Activated effector memory CD4-positive, alpha-beta T cell treated with Interleukin-2 at 50 U/mL for 16 hours (primary cell): Measurements from ENCODE around the gene GATB.

Experiments used
- DNase-seq: peaks from one replicate; pipeline ENCODE4 v3.0.0-alpha.2; 2020

GATB gene

DNA sequence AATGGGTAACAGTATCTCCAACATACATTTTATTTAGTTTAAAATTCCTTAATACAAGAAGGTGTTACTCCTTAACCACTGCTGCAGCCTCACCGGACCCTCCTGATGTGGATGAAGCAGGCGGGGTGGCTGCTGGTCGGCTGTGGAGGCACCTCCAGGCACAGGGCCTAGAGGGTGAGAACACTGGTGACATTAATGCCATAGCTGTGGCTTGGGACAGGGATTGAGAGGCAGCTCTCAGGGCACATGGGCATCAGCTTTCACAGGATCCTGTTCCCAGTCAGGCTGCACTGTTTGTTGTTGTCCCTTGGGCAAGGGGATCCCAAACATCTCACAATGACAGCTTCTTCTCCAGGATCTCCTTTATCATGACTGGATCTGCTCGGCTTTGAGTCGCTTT, 90.0 kb downstream of the GATB start:
- DNase-seq, result no peak

DNA sequence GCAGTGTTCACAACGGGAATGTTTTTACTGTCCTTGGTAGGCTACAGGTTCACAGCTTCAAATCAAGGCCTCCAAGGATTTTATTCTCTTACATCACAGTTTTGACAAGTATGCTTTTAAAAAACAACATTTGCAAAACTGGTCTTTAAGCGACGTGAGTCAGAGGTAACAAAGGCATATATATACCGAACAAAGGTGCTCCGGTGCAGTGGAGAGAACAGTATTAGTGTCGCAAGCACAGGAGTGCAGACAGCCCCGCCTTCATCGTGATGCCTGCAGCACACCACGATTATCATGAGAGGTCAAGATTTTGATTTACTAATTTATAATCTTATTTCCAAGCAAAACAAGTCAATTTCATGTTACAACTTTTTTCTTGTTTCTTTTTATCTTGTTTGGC, 90.8 kb downstream of the GATB start:
- no peak for DNase-seq

DNA sequence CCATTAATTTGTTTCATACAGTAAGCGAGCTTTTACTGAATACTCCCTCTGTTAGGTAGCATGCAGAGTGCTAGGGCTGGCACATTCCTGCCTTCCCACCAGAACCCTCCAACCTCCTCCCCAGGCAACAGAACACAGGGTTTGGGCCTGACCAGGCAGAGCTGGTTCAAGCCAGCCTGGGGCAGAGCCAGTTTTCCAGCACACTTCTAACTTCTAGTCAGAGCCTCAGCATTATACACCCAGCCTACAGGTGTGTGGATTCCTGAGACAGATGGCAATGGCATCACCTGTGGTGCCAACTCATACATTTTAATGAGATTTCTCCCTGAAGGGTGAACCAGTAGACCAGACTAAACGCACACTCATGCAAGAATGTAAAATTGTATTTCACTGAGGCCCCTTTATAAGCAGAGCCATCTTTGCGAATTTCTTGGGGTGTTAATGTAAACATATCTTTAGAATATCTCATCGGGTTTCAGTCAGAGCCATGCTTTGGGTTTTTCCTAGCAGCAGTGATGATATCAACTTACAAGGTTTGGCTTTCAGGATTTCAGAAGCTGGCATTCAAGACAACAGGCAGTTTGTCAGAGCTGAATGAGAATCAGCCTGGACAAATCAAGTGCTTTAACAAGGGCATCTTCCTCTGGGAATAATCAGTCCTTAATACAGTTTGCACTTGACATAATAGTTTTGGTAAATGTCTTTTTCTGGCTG, 92.0 kb downstream of the GATB start:
- no peak for DNase-seq

DNA sequence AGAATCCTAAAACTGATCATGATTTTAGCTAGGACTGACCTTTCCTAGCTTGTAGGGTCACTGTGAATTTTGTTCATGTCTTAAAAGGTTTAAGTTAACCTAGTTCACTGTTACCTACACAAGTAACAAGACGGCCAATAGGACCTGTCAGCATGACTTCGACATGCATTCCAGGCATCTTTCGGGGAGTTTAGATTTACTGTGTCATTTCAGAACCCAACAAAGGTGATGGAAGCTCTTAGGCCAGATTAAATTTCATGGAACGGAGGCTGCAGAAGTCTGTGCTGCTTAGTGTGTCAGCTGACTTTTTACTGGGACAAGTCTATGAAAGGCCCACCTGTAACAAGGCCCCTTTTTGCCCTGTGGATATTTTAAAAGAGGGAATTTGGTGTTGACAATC, 93.1 kb downstream of the GATB start:
- no peak for DNase-seq

DNA sequence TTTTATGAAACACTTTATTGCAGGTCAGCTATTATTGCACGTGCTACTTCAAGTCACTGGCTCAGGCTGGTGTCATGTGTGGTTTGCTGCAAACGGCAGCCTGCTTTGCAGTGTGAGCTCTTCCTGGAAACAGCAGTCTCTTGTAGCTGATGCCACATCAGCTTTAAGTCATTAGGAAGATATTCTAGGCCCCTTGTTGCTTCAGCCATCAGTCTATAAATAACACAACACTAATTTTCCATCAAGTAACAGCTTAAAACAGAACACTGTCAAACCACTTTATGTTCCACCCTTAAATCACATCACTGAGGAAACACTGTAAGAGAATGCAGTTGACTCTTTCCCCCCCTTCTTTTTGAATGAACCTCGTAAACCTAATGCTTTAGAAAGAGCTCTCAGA, 93.8 kb downstream of the GATB start:
- DNase-seq, result no peak

DNA sequence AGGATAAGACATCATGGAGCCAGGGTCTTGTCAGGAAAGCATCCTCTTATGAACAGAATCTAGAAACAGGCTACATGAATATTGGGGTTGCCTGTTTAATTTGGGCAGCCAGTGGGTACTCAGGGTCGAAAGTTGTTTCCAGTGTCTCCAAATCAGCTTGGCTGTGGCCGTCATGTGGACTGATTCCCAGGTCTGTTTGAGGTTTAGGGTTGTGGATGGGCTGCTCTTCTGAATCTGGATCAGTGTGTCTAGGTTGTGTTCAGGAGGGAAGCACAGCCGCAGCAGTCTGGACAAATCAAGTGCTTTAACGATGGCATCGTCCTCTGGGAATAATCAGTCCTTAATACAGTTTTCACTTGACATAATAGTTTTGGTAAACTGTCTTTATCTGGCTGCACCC, 94.3 kb downstream of the GATB start:
- no peak for DNase-seq

DNA sequence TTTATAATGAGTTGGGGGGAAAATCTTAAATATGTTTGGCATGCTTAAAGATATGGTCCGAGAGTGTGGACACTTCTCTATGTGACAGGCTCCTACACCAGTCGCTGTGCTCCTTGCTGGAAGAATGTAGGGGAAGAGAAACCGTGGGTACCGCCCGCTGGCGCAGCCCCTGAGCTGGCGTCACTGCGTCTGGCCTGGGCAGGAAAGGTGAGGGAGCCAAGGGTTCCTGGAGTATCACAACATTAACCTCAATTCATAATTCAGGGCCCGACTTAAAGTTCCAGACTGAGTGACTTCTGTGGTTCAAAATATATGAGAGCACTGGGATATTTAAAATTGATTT, 95.1 kb downstream of the GATB start:
- no peak for DNase-seq

DNA sequence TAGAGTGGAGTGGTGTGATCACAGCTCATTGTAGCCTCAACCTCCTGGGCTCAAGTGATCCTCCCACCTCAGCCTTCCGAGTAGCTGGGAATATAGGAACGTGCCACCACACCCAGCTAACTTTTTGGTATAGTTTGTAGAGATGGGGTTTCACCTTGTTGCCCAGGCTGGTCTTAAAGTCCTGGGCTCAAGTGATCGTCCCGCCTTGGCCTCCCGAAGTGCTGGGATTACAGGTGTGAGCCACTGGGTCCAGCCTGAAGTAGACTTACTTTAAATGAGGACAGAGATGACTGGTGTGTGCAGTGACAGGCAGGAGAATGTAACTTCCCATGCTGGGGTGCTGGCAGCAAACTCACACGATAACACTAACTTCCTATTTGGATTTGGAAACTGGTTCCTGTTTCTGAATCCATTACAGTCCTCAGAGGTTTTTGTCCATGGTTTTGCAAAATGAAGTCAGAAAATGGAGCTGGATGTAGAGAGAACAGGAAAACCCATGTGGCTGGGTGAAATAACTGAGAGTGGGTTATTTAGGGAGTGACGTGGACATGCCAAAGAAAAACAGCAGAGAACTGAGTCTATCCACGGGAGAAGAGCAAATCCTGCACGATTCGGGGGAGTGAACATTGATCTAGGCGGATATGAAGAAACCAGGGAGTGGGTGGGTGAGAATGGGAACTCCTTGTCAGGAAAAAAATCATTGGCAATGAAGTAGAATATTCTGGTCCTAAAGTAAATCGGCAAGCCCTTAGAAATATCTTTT, 95.6 kb downstream of the GATB start:
- DNase-seq, result no peak

DNA sequence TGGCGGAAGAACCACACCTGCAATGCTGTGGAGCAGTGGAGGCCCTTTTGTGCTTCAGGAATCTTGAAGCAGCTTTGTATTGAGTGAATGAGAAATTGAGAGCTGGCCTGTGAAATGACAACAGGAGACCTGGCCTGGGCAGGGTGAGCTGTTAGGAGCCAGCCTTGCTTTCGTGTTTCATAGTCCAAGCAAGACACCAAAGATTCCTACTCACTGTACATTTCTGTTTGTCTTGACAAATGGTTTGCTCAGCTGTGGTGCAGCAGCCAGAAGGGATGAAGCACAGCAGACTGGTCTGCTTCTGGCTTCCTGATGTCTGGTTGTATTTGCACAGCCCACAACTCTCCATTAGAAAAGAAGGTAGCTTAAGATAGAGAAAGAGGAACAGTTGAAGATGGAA, 96.5 kb downstream of the GATB start:
- DNase-seq, result no peak

DNA sequence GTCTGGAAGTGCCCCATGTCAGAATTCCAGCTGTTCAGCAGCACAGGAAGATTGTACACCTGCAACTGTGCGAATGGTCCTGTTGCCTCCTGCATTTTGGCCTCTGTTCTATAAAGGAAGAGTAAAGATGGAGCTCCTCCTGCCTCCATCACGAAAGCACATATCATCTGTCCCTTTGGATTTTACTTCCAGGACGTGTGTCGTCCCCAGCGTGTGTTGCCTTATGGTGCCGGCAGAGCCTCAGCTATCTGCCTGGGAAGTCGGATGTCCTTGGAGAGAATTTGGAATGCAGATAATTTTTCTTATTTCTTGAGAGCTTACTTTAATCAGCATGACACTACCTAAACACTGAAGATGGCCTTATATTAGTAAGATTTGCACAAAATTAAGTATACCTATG, 97.7 kb downstream of the GATB start:
- no peak for DNase-seq

DNA sequence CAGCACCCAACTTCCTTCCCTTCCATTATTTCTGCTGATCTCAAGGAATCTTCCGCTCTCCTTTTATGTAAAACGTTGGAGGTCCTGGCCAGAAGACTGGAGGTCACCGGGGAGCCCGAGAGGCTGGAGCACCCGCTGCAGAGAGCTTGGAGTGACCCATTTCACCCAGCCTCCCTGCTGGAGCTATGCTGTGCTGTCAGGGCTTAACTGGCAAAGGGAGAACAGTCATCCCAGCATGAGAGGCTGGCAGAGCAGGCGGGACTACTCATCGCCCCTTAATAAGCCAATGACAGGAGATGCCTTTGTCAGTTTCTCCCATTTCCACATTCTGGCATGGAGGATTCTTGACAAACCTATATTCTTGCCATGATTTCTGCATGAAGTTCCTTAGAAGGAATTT, 98.9 kb downstream of the GATB start:
- no peak for DNase-seq

DNA sequence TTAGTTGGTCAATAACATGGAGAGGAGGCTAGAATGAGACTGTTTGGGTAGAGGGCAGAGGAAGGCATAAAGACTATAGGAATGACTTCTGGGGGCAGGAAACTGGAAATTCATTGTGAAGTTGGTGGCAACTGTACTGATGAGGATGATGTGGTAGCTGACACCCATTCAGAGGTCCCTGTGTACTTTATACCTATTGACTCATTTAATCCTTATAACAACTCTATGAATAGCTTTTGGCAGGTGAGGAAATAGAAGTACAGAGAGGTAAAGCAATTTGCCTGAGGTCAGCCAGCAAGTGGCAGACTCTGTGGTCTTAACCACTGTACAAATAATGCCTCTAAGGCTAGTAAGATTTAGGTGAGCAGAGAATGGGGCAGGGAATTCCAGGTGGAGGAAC, 100.1 kb downstream of the GATB start:
- DNase-seq, result no peak

DNA sequence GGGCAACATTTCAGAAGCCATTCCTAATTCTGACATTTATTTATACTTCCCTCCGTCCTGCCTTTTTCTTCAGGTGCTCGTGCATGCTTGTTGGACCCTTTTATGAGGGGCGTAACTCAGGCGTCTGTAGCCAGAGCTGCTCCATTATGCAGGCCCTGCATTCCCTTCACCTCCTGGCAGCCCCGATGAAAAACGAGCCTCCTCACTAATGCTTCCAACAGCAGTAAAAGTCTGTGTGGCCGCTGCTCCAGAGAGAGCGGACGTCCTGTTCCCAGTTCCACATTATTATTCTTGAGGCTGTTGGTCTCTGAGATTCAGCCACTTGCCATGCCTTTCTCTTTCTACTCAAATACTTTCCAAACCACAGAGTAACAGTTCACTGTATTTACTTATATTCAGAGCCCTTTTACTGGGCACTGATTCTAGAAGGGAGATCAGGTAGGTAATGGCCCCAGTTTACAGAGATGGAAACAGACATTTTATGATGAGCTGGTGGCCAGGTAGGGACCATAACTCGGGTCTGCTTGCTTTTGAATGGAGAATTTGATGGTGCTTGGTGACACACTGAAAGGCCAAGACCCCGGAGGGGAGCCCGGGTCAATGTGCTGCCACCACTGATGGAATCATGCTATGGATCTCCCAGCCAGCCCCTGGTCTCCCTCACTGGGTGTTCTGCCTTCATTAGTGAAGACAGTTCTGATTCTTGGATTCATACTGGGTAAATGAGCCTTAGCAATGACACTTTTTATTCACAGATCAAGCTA, 101.0 kb downstream of the GATB start:
- no peak for DNase-seq

DNA sequence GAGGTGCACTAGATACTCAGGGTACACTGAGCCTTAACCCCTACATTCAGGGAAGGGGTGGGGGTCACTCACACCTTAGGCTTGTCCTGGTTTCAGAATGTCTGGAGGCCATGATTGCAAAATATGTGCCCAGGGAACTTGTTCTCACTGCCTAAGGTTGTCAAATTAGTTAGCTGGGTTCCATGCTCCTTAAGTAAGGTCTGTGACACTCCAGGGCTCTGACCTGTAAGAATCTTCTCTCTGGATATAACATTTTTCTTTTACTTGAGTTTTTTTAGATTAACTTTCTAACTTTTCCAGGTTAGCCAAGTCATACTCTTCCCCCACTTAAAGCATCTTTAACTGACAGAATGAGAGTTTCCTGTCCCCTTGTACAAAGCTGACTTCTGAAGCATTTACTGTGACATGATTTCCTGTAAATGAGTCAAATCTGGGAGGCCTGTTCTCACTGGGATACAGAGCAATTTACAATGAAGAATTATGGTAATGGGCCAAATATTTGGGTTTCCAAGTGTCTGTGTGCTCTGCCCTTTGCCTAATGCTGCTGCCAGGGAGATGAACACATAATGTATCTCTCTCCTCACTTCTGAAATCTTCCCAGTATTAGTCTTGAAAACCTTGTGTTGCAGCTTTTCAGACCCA, 101.7 kb downstream of the GATB start:
- no peak for DNase-seq

DNA sequence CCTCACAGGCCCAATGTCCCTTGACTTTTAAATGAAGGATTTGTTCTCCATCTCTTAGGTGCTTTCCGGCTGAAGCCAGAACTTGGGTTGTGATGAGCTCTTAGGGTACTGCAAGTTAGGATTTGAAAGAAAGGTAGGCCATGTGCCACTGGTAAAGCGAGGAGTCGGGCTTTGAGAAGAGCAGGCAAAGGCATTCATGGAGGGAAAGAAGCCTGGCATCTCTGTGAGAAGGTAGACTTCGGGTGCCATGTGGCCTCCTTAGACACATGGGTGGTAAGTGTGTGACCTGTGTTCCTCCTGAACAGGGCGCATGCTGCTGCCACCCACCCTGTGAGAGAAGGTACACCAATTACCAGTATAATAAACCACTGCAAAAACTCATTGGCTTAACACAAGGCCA, 102.9 kb downstream of the GATB start:
- DNase-seq, result no peak

DNA sequence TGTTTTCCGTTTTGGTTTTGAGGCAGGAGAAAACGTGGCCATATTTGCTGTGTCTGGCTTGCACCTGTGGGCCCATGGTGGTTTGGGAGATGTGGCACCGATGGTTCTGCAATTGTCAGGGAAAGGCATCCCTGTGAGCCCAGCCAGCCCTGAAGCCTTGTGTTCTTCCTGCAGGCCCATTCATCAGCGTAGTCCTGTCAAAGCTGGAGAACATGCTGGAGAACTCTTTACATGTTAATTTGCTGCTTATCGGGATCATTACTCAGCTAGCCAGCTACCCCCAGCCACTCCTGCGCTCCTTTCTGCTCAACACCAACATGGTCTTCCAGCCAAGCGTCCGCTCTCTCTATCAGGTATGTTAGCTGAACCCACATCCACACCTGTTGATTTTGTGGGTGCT, 104.7 kb downstream of the GATB start:
- no peak for DNase-seq

DNA sequence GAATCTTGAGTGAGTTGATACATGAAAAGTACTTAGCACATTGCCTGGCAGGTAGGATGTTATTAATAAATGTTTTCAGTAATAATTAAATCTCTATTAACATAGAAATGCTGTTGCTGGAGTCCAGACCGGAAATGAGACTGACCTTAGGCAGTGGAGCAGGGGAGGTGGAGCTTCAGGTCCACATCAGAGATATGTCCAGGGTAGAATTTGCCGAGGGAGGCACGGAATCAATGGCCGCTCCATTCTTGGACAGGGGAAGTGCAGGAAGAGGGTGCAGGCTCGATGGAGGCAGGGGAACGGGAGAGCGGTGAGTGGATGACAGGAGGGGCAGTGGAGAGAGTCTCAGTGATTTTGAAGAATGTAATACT, 107.3 kb downstream of the GATB start:
- no peak for DNase-seq

DNA sequence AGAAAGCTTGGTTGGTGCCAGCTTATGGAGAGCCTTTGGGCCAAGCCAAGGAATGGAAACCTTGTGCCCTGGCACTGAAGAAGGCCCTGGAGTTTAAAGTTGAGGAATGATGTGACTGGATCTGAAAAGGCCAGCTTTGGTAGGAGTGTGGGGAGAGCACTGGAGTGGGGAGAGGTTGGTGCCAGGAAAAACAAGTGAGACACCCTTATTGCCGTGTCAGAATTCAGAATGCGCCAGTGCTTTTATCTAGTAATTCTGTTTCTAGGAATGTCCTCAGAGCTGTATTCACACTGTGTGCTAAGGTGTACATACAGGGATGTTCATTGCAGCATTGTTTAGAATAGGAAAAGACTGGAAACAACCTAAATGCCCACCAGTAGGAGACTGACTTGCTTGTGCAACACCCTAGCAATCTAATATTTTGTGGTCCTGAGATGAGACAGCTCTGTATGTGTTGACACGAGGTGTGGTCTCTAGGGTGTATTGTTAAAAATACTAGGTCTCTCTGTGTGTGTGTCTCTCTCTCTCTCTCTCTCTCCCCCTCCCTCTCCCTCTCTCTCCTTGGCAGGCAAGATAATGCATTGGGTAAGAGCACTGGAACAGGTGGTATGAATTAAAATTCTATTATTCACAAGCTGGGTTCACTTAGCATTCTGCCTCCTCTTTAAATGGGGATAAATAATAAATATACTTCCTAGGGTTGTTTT, 107.8 kb downstream of the GATB start:
- DNase-seq, result no peak

DNA sequence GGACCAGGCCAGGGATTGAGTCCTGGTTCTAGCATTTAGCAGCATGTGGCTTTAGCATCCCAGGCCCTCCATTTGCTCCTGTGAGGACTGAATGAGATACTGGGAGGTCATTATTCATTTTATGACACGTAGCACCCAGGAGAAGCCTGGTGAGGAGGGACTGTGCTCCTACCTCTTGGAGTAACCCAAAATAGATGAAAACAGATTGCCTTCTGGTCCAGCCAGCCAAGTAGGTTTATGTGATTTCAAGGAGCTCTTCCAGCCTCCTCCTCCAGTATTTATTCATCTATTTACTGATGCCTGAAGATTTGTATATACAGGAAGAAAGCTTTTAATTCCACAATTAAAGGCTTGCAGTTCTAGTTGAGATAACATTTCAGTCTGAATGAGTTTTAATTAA, 109.3 kb downstream of the GATB start:
- DNase-seq, result no peak

DNA sequence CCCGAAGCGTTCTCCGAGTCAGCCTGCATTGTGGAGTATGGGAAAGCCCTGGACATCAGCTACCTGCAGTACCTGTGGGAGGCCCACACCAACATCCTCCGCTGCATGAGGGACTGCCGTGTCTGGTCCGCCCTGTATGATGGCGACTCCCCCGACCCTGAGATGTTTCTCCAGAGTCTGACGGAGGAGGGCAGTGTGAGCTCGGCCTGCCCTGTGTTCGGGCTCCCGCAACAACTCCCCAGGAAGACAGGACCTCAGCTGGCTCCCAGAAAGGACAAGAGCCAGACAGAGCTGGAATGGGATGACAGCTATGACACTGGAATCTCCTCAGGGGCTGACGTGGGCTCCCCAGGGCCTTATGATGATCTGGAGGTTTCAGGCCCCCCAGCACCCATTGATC, 111.3 kb downstream of the GATB start:
- DNase-seq, result no peak

DNA sequence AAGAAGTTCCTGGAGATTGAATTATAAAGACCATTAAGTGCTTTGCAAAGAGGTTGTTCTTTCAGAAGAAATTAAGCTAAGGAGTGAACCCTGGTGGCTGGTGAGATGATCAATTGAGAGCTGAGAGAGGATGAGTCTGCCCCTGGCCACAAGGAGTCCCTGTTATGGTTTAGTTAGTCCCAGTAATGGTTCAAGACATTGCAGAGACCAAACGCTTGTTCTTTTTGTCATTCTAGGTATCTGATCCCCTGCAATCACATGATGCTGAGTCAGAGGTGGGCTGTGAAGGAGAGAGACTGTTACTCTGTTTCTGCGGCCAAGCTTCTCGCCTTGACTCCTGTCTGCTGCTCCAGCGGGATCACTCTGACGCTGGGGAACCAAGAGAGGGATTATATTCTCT, 114.5 kb downstream of the GATB start:
- no peak for DNase-seq

DNA sequence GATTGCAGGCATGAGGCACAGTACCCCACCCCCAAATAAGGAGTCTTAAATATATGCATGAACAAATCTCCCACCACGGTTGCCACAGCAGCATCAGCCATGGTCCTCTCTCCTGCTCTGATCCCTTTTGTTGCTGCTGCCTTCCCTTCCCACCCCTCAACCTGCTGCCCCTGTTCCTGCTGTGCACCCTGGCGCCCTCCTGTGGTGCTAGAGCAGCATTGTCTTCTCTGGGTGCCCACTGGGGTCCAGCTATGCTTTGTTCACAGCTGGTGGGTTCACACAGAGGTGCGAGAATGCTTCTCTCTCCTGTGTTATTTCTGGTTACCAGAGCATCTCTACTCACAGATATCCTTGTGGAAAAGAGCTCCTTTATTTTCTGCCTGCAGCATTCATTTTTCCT, 116.2 kb downstream of the GATB start:
- DNase-seq, result no peak

DNA sequence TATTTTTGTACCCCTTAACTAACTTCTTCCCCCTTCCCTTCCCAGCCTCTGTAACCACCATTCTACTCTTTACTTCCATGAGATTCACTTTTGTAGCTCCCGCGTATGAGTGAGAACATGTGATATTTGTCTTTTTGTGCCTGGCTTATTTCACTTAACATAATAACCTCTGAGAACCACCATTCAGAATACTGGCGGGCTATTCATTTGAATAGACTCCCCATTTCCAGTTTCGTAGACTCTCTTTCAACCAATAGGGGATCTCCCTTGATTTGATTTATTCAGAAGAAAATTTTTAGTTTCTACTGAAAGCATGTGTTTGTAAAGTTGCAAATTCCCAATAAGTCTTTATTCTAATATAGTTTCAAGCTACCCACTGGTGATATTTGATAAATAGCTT, 117.2 kb downstream of the GATB start:
- no peak for DNase-seq
